Activated naive CD4-positive, alpha-beta T cell treated with anti-CD3 and anti-CD28 coated beads, Interleukin-2, amount 50 U/mL, for 16 hours (primary cell): ENCODE data around the gene JDP2.

Experiments used
- DNase-seq: peaks from one replicate; pipeline ENCODE4 v3.0.0-alpha.2; 2020

JDP2 gene

GRCh38 chr14:75491376-75491978 lies 63.7 kb downstream of the JDP2 start:
- no peak for DNase-seq

- DNase-seq: no peak
Measured at GRCh38 chr14:75492832-75493591, 65.2 kb downstream of the JDP2 start.

DNA sequence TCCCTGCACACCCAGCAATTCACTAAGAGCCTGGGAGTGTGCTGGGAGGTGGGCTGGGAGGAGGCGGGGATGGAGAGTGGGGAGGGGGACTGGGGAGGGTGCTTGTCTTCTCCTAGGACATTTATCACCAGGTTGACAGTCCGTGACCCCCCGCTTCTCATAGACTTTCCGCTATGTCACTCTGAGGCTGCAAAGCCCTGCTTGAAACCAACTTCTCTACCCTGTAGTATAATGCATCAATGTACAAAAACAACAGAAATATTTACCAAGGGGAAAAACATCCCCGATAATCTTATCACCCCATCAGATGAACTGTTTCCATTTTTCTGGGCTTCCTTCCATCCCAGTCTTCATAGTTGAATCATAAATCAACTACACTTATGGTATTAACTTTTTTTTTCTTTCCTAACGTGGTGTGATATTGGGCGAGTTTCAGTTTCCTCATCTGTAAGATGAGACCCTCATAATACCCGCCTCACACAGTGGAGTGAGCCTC lies 65.8 kb downstream of the JDP2 start:
- no peak for DNase-seq

DNA sequence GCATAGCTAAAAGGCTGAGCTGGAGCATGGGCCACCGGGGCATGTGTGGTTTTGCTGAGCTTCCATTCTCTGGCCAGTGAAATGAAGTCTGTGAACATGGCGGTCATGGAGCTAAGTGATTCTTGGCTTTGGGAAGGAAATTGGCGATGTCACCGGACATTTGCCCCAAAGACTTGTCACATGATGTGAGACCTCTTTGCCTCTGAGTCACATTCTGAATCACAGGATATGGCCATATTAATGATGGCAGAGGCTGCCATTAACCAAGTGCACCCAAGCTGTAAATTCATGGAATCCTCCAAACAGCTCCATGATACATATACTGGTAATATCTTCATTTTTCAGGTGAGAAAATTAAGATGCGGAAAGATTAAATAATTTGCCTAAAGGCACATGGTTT lies 67.1 kb downstream of the JDP2 start:
- no peak for DNase-seq

DNA sequence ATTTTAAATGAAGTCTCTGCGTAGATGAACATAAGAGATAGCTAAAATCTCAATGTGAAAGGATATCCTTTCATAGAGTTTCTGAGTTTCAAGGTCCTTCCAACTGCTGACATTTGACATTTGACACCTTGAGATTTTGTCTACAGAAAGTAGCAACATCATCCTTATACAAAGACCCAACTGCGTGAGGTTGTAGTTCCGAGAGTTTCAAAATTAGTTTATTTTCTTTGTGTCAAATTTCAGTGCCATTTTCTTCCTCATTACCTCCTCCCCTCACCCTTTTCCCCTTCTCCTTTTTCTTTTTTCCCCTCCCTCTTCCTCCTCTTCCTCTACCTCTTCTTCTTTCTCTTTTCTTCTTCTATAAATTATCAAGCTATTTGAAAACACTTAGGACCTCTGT lies 67.6 kb downstream of the JDP2 start:
- no peak for DNase-seq

GRCh38 chr14:75495882-75496281 lies 68.1 kb downstream of the JDP2 start:
- DNase-seq: no peak

- DNase-seq: no peak
Measured at GRCh38 chr14:75496755-75497154, 68.9 kb downstream of the JDP2 start.

DNA sequence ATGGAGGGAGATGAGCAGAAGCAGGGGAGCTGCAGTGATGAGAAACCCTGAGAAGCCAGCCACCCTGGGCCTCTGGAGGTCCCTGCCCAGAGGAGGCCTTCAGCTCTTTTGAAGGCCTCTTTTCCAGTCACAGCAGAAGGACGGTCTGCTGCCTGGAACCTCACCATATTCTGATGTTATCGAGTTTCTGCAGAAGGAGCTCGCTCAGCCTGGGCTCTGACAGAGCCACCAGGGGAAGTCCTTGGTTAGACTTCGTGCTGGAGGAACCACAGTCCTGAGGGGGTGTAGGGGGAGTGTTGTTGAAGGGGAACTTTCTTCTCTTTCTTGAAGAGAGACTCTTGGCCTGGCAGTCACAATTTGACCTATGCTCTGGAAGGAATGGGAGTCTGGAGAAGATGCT lies 69.4 kb downstream of the JDP2 start:
- DNase-seq: no peak

DNA sequence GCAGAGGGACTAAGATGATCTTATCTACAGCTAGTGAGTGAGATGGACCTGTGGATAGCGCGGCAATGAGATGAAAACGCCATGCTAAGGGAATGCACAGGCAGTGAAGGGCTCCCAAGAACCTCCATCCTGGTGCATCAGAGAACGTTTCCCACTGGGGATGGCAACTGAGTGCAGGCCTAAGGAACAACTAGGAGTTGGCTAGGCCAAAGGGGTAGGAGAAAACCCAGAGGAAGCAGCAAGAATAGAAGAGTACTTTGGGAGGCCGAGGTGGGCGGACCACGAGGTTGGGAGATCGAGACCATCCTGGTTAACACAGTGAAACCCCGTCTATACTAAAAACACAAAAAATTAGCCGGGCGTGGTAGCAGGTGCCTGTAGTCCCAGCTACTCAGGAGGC lies 69.9 kb downstream of the JDP2 start:
- DNase-seq: no peak

- DNase-seq: no peak
Measured at GRCh38 chr14:75499084-75499875, 71.5 kb downstream of the JDP2 start.

- DNase-seq: no peak
Measured at GRCh38 chr14:75501080-75501479, 73.3 kb downstream of the JDP2 start.

DNA sequence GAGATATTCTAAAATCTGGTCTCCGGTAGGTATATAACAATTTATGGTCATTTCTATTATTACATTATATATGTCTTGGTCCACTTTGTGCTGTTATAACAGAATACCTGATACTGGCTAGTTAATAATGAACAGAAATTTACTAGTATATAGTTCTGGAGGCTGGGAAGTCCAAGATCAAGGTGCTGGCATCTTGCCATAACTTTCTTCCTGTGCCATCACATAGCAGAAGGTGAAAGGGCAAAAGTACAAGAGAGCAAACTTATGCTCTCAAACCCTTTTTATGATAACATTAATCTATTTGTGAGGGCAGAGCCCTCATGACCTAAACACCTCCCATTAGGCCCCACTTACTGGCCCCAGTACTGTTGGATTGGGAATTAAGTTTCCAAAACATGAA lies 76.6 kb downstream of the JDP2 start:
- no peak for DNase-seq

GRCh38 chr14:75506930-75507329 lies 79.1 kb downstream of the JDP2 start:
- no peak for DNase-seq

- no peak for DNase-seq
Measured at GRCh38 chr14:75510547-75510946, 82.7 kb downstream of the JDP2 start.

DNA sequence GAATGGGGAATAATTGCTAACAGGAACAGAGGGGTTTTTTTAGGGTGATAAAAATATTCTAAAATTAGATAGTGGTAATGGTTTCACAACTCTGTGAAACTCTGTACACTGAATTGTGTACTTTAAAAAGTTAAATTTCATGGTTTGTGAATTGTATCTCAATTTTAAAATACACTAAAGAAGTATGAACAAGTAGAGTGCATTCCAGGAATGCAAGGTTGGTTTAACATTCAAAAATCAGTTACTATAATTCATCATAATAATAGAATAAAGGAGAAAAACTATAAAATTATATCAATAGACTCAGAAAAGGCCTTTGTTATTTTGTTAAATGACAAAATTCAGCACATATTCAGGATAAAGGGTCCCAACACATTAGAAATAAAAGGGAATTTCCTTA lies 83.4 kb downstream of the JDP2 start:
- no peak for DNase-seq

DNA sequence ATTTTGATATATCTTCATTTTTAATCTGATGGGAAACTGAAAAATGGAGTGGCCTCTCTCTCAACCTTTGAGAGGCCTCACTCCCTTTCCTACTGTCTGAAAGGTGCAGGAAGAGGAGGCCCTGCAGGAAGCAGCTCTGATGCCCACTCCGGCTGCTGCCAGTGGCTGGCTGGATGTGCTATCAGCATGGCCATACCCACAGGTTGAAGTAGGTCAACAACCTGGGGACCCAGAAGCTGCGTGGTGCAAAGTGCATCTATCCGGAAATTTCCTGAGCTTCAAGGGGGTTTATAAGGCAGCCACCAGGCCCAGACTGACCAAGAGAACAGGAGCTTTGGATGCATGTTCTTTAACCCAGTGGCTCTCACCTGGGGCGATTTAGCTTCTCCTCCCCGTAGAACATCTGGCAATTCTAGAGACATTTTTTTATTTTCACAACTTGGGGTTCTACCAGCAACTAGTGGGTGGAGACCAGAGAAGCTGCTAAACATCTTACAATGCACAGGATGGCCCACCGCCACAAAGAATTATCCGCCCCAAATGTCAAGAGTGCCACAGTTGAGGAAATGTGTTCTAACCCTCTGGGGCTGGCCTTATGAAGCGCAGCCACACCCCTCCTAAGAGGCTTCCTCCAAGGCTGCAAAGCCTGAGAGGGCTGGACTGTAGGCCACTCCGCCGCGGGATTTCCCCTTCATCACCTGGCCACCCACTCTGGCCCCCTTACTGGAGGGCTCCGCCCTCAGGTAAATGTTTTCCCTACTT lies 86.3 kb downstream of the JDP2 start:
- DNase-seq: no peak

DNA sequence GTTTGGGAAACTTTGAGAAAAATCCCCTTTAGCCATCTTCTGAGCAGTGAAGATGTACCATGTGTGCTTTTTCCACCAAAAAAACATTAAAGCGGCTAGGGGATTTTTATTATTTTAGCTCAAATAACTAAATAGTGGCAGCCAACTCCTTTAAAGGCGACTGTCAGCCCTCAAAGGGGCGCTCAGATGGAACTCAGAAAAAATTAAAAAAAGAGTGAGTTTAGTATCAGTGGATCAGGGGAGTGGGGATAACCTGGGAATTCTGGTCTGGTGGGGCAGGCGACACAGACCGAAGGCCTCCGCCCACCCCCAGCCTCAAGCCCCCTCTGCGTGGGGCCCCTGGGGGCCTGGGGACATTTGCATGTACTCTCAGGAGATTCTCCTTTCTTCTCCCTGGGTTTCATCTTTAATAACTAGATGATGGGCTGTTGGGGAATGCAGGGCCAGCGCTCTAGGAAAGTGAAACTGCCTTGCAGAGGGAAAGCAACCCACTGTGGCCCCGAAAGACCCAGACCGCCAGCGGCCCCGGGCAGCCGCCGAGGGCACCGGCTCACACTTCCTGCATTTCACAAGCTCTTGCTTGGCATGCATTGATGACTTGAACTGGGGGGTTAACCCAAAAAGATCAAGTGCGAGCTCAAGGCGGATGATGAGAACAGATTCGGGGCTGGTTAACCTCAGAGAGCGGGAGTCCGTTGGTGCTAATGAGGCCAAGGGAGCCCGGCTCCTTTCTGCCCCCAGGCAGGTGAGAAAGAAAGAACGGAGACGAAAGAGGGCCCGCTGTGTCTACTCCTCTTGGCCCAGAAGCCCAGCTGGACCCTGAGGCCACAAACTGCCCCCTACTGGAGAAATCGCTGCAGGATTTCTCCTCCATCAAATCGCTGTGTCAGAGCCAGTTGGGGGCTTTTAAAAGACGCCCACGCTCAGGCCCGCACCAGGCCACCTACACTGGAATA lies 87.1 kb downstream of the JDP2 start:
- no peak for DNase-seq

GRCh38 chr14:75515629-75515996 lies 87.8 kb downstream of the JDP2 start:
- DNase-seq: no peak

GRCh38 chr14:75518625-75519024 lies 90.8 kb downstream of the JDP2 start:
- DNase-seq: no peak

GRCh38 chr14:75519394-75519793 lies 91.6 kb downstream of the JDP2 start:
- DNase-seq: no peak

DNA sequence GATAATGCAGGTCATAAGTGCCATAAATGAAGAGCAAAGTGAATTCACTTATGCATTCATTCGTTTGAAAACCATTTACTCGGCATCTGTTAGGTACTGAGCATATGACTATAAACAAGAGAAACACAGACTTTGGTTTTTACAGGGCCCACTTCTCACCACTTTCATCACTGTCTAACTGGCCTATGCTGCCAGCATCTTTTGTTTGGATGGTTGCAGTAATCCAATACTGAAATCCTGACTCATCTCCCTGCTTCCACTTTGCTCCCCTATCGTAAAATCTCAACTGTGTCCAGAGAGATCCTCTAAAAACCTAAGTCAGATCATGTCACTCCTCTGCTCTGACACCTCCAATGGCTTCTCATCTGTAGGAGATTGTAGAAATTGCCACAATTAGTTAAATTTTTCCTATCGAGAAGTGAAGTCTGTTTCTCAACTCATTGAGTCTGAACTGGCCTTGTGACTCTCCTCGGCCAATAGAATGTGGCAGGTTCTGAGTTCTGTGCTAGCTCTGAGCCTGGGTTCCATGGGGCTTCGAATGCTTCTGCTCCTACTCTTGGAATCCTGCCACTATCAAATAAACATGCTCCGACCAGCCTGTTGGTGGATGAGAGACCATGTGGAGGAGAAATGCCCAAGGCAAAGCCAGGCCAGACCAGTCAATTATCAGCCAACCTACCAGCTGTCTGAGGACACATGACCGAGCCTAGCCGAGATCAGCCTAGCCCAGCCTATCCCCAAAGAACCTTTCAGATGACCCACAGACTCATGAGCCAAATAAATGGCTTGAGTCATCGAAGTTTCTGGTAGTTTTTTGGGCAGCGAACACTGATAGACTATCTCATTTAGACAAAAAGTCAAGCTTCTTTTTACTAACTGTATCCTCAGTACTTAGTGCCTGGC lies 92.3 kb downstream of the JDP2 start:
- no peak for DNase-seq
